Neural progenitor cell (in vitro differentiated cells): ENCODE measurements around the gene PRDM4.
"Not testable (repeated sequence)": the region's sequence is repeated elsewhere in the genome, so short reads cannot be mapped to it uniquely, and the experiment has no call there.

Source experiments
- EZH2 ChIP-seq: fragments of 200-600 bp; sonication (generic); IDR thresholded peaks from 2 replicates; pipeline ENCODE4 v1.6.1; 2017; ENCODE audit warnings: antibody characterized with exemption, mild to moderate bottlenecking, moderate library complexity
- EZH2phosphoT487 ChIP-seq: fragments of 200-600 bp; sonication (generic); IDR thresholded peaks from 2 replicates; pipeline ENCODE4 v1.6.1; 2017; ENCODE audit warnings: antibody characterized with exemption
- TF ChIP-seq, protein P1 (sequence below): fragments of 200-600 bp; sonication (generic); IDR thresholded peaks from 2 replicates; pipeline ENCODE4 v1.5.1; 2017; ENCODE audit warnings: antibody characterized with exemption, mild to moderate bottlenecking

DNA sequence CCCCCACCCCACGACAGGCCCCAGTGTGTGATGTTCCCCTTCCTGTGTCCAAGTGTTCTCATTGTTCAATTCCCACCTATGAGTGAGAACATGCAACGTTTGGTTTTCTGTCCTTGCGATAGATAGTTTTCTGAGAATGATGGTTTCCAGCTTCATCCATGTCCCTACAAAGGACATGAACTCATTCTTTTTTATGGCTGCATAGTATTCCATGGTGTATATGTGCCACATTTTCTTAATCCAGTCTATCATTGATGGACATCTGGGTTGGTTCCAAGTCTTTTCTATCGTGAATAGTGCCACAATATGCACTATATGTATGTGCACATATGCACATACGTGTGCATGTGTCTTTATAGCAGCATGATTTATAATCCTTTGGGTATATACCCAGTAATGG, 55.4 kb downstream of the PRDM4 start:
- TF ChIP-seq, protein P1, sequence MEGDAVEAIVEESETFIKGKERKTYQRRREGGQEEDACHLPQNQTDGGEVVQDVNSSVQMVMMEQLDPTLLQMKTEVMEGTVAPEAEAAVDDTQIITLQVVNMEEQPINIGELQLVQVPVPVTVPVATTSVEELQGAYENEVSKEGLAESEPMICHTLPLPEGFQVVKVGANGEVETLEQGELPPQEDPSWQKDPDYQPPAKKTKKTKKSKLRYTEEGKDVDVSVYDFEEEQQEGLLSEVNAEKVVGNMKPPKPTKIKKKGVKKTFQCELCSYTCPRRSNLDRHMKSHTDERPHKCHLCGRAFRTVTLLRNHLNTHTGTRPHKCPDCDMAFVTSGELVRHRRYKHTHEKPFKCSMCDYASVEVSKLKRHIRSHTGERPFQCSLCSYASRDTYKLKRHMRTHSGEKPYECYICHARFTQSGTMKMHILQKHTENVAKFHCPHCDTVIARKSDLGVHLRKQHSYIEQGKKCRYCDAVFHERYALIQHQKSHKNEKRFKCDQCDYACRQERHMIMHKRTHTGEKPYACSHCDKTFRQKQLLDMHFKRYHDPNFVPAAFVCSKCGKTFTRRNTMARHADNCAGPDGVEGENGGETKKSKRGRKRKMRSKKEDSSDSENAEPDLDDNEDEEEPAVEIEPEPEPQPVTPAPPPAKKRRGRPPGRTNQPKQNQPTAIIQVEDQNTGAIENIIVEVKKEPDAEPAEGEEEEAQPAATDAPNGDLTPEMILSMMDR = not testable (repeated sequence)
- not testable (repeated sequence) for TF ChIP-seq EZH2, EZH2phosphoT487
